ENCODE data around the gene BAK1. TPM values are rescaled to one million over a fixed set of nuclear protein-coding genes. Genes with fewer than 3 reads are reported as not detected.

Gene BAK1
- total and polyA plus RNA-seq, 8 donors = 2.9 to 97.0 (median 23.5) TPM

DNA sequence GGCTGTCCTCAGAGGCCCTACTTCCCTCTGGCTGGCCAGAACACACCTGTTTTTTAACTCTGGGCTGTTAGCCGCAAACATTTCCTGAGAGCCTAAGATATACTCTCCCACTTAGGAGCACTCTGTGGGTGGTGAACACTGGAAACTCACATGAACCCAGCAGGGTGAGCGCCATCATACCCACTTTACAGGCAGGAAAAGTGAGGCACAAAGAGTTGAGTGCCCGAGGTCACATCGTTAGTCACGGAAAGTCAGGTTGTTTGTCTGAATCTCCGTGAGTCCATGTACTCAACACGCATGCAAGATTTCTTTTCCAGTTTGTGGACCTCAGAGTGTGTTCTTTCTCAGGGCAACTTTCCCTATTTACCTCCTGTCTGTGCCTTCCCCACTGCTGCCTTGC, 1.9 kb downstream of the BAK1 start:
- H3K27ac ChIP-seq = peak overlapping the region; percentile 78 to 96 (median 91)
- H3K9me3 ChIP-seq = no peaks in the 10 kb centered on the region
- peaks cover 29 to 48% (median 46%) of the 10 kb centered on the region in 4 donors for H3K36me3 ChIP-seq
- DNase-seq = no peak
- intact Hi-C loops (cut with DNase I; ENCODE audit: low total_unique reads) = no loop called here
- peak overlapping the region; percentile 64 to 91 (median 78) for H3K4me3 ChIP-seq
- TF ChIP-seq POLR2A (IDR thresholded peaks at IDR 0.05) (no peak), EP300 (IDR thresholded peaks at IDR 0.05) (no peak), POLR2AphosphoS5 (IDR thresholded peaks at IDR 0.05) (no peak), CTCF (IDR thresholded peaks at IDR 0.05) (no peak)
- peaks cover 26 to 41% (median 39%) of the 10 kb centered on the region in 4 donors for H3K4me1 ChIP-seq
- no peaks in the 10 kb centered on the region for H3K27me3 ChIP-seq
- WGBS, 5 donors = 77 to 90% (median 85%) methylated on average over 5 to 7 of the region's 7 CpGs

- Histone ChIP-seq H3K4me1 (peaks cover 26 to 41% (median 39%) of the 10 kb centered on the region in 4 donors), H3K27me3 (no peaks in the 10 kb centered on the region), H3K27ac (peak overlapping the region; percentile 78 to 96 (median 91)), H3K9me3 (no peaks in the 10 kb centered on the region), H3K4me3 (peak overlapping the region in 1 of 4 donors; percentile 91), H3K36me3 (peaks cover 29 to 52% (median 48%) of the 10 kb centered on the region in 4 donors)
- intact Hi-C loops (cut with DNase I; ENCODE audit: low total_unique reads) = no loop called here
- DNase-seq = no peak
- TF ChIP-seq EP300 (IDR thresholded peaks at IDR 0.05) = no peak
- no peak for TF ChIP-seq POLR2A (IDR thresholded peaks at IDR 0.05)
- no peak for TF ChIP-seq CTCF (IDR thresholded peaks at IDR 0.05)
- no peak for TF ChIP-seq POLR2AphosphoS5 (IDR thresholded peaks at IDR 0.05)
- WGBS, 5 donors = 63 to 83% (median 71%) methylated on average over 6 of the region's 6 CpGs
Observed at GRCh38 chr6:33577718-33578117, 2.4 kb downstream of the BAK1 start.

- peak overlapping the region in 1 of 4 donors; percentile 91 for H3K4me3 ChIP-seq
- peak overlapping the region; percentile 78 to 96 (median 91) for H3K27ac ChIP-seq
- H3K9me3 ChIP-seq = no peaks in the 10 kb centered on the region
- no peaks in the 10 kb centered on the region for H3K27me3 ChIP-seq
- DNase-seq = peak; percentile 69 to 91
- H3K36me3 ChIP-seq = peaks cover 29 to 55% (median 52%) of the 10 kb centered on the region in 4 donors
- TF ChIP-seq EP300 (IDR thresholded peaks at IDR 0.05) (no peak), POLR2AphosphoS5 (IDR thresholded peaks at IDR 0.05) (peak in 2 of 3 donors; percentile 62 to 70)
- peaks cover 26 to 43% (median 40%) of the 10 kb centered on the region in 4 donors for H3K4me1 ChIP-seq
- intact Hi-C loops (cut with DNase I; ENCODE audit: low total_unique reads) = no loop called here
- WGBS, 5 donors = 27 to 45% (median 32%) methylated on average over 9 of the region's 9 CpGs
Observed at GRCh38 chr6:33577106-33577535, 3.0 kb downstream of the BAK1 start.

GRCh38 chr6:33576668-33577067, 3.4 kb downstream of the BAK1 start:
- no peaks in the 10 kb centered on the region for H3K27me3 ChIP-seq
- intact Hi-C loops (cut with DNase I; ENCODE audit: low total_unique reads) = no loop called here

More at GRCh38 chr6:33576668-33577067, 3.4 kb downstream of the BAK1 start:
- H3K4me3 ChIP-seq = peak overlapping the region in 1 of 4 donors; percentile 91
- no peak for TF ChIP-seq CTCF (IDR thresholded peaks at IDR 0.05)
- TF ChIP-seq POLR2AphosphoS5 (IDR thresholded peaks at IDR 0.05) = no peak
- TF ChIP-seq POLR2A (IDR thresholded peaks at IDR 0.05) = no peak
- TF ChIP-seq EP300 (IDR thresholded peaks at IDR 0.05) = no peak
- 82 to 96% (median 84%) methylated on average over 5 to 11 of the region's 11 CpGs for WGBS, 5 donors
- H3K9me3 ChIP-seq = no peaks in the 10 kb centered on the region
- peaks cover 29 to 47% (median 44%) of the 10 kb centered on the region in 4 donors for H3K4me1 ChIP-seq
- peaks cover 29 to 57% (median 55%) of the 10 kb centered on the region in 4 donors for H3K36me3 ChIP-seq
- H3K27ac ChIP-seq = peak overlapping the region; percentile 78 to 96 (median 91)
- DNase-seq = no peak

Data from stomach (tissue), 9 donors.